ENCODE results near the gene NOL7. TPM values are rescaled to one million over a fixed set of nuclear protein-coding genes. Genes with fewer than 3 reads are reported as not detected.

Gene NOL7
- total and polyA plus RNA-seq, 7 experiments from 2014 or later = 49.1 to 145 (median 65.0) TPM

DNA sequence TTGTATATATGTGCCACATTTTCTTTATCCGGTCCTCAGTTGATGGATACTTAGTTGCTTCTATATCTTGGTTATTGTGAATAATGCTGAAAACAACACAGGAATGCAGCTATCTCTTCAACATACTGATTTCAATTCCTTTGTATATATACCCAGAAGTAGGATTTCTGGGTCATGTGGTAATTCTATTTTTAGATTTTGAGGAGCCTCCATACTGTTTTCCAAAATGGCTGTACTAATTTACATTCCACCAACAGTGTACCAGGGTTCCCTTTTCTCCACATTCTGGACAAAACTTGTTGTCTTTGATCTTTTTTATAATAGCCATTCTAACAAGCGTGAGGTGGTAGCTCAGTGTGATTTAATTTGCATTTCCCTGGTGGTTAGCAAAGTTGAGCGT is 39.1 kb upstream of the NOL7 start:
- Mint-ChIP-seq H3K4me3 (peak overlapping the region; percentile 39 to 99 (median 72)), H3K4me1 (peaks cover 11 to 44% (median 28%) of the 10 kb centered on the region in 7 donors), H3K27ac (peak overlapping the region in 7 of 9 donors; percentile 9 to 95 (median 88)), H3K27me3 (no peaks in the 10 kb centered on the region), H3K9me3 (no peaks in the 10 kb centered on the region), H3K36me3 (peaks cover 0 to 17% (median 9%) of the 10 kb centered on the region in 5 donors)
- no peaks in the 10 kb centered on the region for H3K27me3 ChIP-seq (ENCODE audit: control insufficient read depth in 2 of 2, insufficient read depth in 2 of 2, low read length in 2 of 2)
- peaks cover 5 to 13% of the 10 kb centered on the region in 2 donors for H3K4me1 ChIP-seq (ENCODE audit: control insufficient read depth in 2 of 2, insufficient read depth in 2 of 2, low read length in 2 of 2)
- peaks cover 0 to 4% (median 0%) of the 10 kb centered on the region in 3 experiments for H3K36me3 ChIP-seq (ENCODE audit: control insufficient read depth in 2 of 3, insufficient read depth in 3 of 3, low read length in 3 of 3)
- intact Hi-C loops (cut with micrococcal nuclease) = loop anchor here in 1 of 2 donors (10.0 kb wide), 2 partner anchors 121 to 489 kb away; no protein-coding TSS in a partner anchor
- CTCF ChIA-PET = interaction anchor here (0.7 to 2.1 kb wide), 3 partner anchors 49 to 206 kb away, joined by 3 to 8 read pairs (median 5); no protein-coding TSS in a partner anchor
- DNase-seq (no peak), ATAC-seq (no peak)
- H3K4me3 ChIP-seq (ENCODE audit: low read length) = no peak overlapping the region
- no peak overlapping the region for H3K27ac ChIP-seq (ENCODE audit: low read depth, low read length)
- H3K9me3 ChIP-seq (ENCODE audit: control insufficient read depth in 2 of 3, low read length in 3 of 3) = no peaks in the 10 kb centered on the region
- POLR2A ChIA-PET = interaction anchor here (0.6 to 4.6 kb wide), 6 partner anchors 8 to 248 kb away, joined by 3 to 74 read pairs (median 13); partner anchors contain the start of genes NOL7, RANBP9 and TBC1D7

GRCh38 chr6:13577926-13578325 is 37.2 kb upstream of the NOL7 start:
- Histone ChIP-seq H3K4me3 (ENCODE audit: low read length) (no peak overlapping the region), H3K27ac (ENCODE audit: low read depth, low read length) (no peak overlapping the region), H3K27me3 (ENCODE audit: control insufficient read depth in 2 of 2, insufficient read depth in 2 of 2, low read length in 2 of 2) (no peaks in the 10 kb centered on the region), H3K4me1 (ENCODE audit: control insufficient read depth in 2 of 2, insufficient read depth in 2 of 2, low read length in 2 of 2) (peaks cover 5 to 13% of the 10 kb centered on the region in 2 donors), H3K9me3 (ENCODE audit: control insufficient read depth in 2 of 3, low read length in 3 of 3) (no peaks in the 10 kb centered on the region), H3K36me3 (ENCODE audit: control insufficient read depth in 2 of 3, insufficient read depth in 3 of 3, low read length in 3 of 3) (peaks cover 0 to 8% (median 0%) of the 10 kb centered on the region in 3 experiments)
- no peak for DNase-seq
- Mint-ChIP-seq H3K27me3 (no peaks in the 10 kb centered on the region), H3K4me3 (no peak overlapping the region), H3K27ac (no peak overlapping the region), H3K9me3 (no peaks in the 10 kb centered on the region), H3K36me3 (peaks cover 5 to 29% (median 14%) of the 10 kb centered on the region in 5 donors), H3K4me1 (peaks cover 14 to 37% (median 27%) of the 10 kb centered on the region in 7 donors)
- POLR2A ChIA-PET = interaction anchor here (1.2 kb wide), 1 partner anchor 9 kb away, joined by 4 read pairs; no protein-coding TSS in a partner anchor
- intact Hi-C loops (cut with micrococcal nuclease) = loop anchor here in 1 of 2 donors (10.0 kb wide), 2 partner anchors 123 to 487 kb away; no protein-coding TSS in a partner anchor
- ATAC-seq = no peak
- CTCF ChIA-PET = no interaction called here

DNA sequence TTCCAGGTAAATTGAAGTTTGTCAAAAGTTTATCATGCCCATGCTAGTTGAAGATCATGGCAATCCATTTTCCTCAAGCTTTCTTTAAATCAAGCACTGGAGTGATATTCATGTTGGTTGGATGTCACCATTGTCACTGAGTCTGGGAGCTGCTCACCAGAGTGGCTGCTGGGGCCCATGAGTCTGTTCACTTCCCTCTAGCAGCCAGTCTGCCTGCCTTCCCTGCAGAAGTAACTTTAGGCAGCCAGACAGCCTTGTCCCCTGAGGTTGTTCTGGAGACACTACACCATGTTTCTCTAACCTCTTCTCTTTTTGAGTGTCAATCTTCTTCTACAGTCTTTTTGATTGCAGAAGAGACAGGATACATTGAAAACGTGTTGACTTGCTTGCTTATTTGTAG is 35.2 kb upstream of the NOL7 start:
- H3K9me3 ChIP-seq (ENCODE audit: control insufficient read depth in 2 of 3, low read length in 3 of 3) = no peaks in the 10 kb centered on the region
- peaks cover 0 to 13% (median 0%) of the 10 kb centered on the region in 3 experiments for H3K36me3 ChIP-seq (ENCODE audit: control insufficient read depth in 2 of 3, insufficient read depth in 3 of 3, low read length in 3 of 3)
- Mint-ChIP-seq H3K27ac (no peak overlapping the region), H3K4me1 (peaks cover 12 to 27% (median 17%) of the 10 kb centered on the region in 7 donors), H3K27me3 (no peaks in the 10 kb centered on the region), H3K36me3 (peaks cover 5 to 34% (median 20%) of the 10 kb centered on the region in 5 donors), H3K9me3 (no peaks in the 10 kb centered on the region), H3K4me3 (no peak overlapping the region)
- no peak overlapping the region for H3K27ac ChIP-seq (ENCODE audit: low read depth, low read length)
- no peaks in the 10 kb centered on the region for H3K27me3 ChIP-seq (ENCODE audit: control insufficient read depth in 2 of 2, insufficient read depth in 2 of 2, low read length in 2 of 2)
- H3K4me1 ChIP-seq (ENCODE audit: control insufficient read depth in 2 of 2, insufficient read depth in 2 of 2, low read length in 2 of 2) = peaks cover 0 to 7% of the 10 kb centered on the region in 2 donors
- no peak for DNase-seq
- POLR2A ChIA-PET = no interaction called here
- CTCF ChIA-PET = no interaction called here
- ATAC-seq = no peak
- intact Hi-C loops (cut with micrococcal nuclease) = loop anchor here in 1 of 2 donors (10.0 kb wide), 2 partner anchors 125 to 485 kb away; no protein-coding TSS in a partner anchor
- H3K4me3 ChIP-seq (ENCODE audit: low read length) = no peak overlapping the region

- H3K36me3 ChIP-seq (ENCODE audit: control insufficient read depth in 2 of 3, insufficient read depth in 3 of 3, low read length in 3 of 3) = peaks cover 0 to 17% (median 0%) of the 10 kb centered on the region in 3 experiments
Measured at GRCh38 chr6:13581700-13582229, 33.4 kb upstream of the NOL7 start.

DNA sequence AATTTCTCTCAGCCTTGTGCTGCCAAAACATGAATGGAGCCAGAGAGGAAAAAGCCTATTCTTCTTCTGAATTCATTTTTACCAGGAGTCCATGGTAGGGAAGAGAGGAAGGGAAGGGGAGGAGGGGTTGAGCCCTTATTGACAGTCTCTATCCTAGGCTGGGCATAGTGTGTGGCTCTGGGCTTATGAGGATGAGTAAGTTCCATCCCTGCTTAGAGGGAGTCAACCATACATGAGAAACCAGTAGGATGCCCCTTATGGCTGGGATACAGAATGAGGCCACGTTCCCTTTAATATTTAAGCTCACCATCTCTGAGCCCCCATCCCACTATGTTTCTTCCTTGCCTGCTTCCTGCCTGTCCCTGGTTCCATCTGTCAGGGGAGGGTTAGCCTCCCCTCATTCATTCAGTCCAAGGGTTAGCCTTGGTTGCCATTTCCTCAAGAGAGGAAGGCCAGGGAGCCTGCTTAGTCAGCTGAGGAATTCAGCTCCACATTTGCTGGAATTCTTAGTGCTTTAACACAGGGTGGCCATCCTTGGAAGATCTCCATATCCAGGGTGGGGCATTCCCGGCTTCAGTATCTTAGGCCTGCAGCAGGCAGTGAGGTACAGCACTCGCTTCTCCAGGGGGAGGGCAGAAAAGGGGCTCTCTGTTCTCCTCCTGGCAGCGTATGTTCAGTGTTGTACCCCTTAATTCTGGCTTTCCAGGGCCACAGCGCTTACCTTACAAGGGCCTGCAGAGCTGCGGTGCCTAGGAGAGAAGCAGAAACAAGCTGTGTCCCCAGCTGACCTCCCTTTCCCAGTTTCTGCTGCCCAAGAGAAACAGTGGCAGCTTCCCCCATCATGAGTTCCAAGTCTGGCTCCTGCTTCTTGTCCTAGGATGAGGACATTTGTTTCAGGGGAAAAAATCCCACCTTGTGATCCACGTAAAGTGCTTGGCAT is 28.3 kb upstream of the NOL7 start:
- CTCF ChIA-PET = interaction anchor here (0.5 kb wide), 1 partner anchor 483 kb away, joined by 3 read pairs; no protein-coding TSS in a partner anchor
- Mint-ChIP-seq H3K27me3 (no peaks in the 10 kb centered on the region), H3K36me3 (peaks cover 6 to 41% (median 12%) of the 10 kb centered on the region in 5 donors), H3K9me3 (no peaks in the 10 kb centered on the region), H3K4me3 (no peak overlapping the region), H3K4me1 (peaks cover 0 to 3% (median 0%) of the 10 kb centered on the region in 7 donors), H3K27ac (no peak overlapping the region)
- no peaks in the 10 kb centered on the region for H3K27me3 ChIP-seq (ENCODE audit: control insufficient read depth in 2 of 2, insufficient read depth in 2 of 2, low read length in 2 of 2)
- DNase-seq (no peak), ATAC-seq (no peak)
- H3K4me3 ChIP-seq (ENCODE audit: low read length) = no peak overlapping the region
- H3K36me3 ChIP-seq (ENCODE audit: control insufficient read depth in 2 of 3, insufficient read depth in 3 of 3, low read length in 3 of 3) = peaks cover 6 to 41% (median 7%) of the 10 kb centered on the region in 3 experiments
- H3K27ac ChIP-seq (ENCODE audit: low read depth, low read length) = no peak overlapping the region
- POLR2A ChIA-PET = interaction anchor here (2.1 kb wide), 1 partner anchor 11 kb away, joined by 6 read pairs; no protein-coding TSS in a partner anchor
- no peaks in the 10 kb centered on the region for H3K4me1 ChIP-seq (ENCODE audit: control insufficient read depth in 2 of 2, insufficient read depth in 2 of 2, low read length in 2 of 2)
- intact Hi-C loops (cut with micrococcal nuclease) = no loop called here
- H3K9me3 ChIP-seq (ENCODE audit: control insufficient read depth in 2 of 3, low read length in 3 of 3) = no peaks in the 10 kb centered on the region

More at GRCh38 chr6:13581700-13582229, 33.4 kb upstream of the NOL7 start:
- Mint-ChIP-seq H3K27me3 (no peaks in the 10 kb centered on the region), H3K4me1 (peaks cover 0 to 8% (median 4%) of the 10 kb centered on the region in 7 donors), H3K9me3 (no peaks in the 10 kb centered on the region), H3K4me3 (no peak overlapping the region), H3K27ac (peak overlapping the region in 2 of 9 donors; percentile 1 to 17), H3K36me3 (peaks cover 5 to 44% (median 25%) of the 10 kb centered on the region in 5 donors)
- no peak for DNase-seq
- POLR2A ChIA-PET = no interaction called here
- CTCF ChIA-PET = interaction anchor here (0.6 kb wide), 1 partner anchor 210 kb away, joined by 3 read pairs; no protein-coding TSS in a partner anchor
- no peak overlapping the region for H3K27ac ChIP-seq (ENCODE audit: low read depth, low read length)
- intact Hi-C loops (cut with micrococcal nuclease) = no loop called here
- no peaks in the 10 kb centered on the region for H3K9me3 ChIP-seq (ENCODE audit: control insufficient read depth in 2 of 3, low read length in 3 of 3)
- no peaks in the 10 kb centered on the region for H3K4me1 ChIP-seq (ENCODE audit: control insufficient read depth in 2 of 2, insufficient read depth in 2 of 2, low read length in 2 of 2)
- no peaks in the 10 kb centered on the region for H3K27me3 ChIP-seq (ENCODE audit: control insufficient read depth in 2 of 2, insufficient read depth in 2 of 2, low read length in 2 of 2)
- no peak overlapping the region for H3K4me3 ChIP-seq (ENCODE audit: low read length)
- ATAC-seq = no peak

- Mint-ChIP-seq H3K27me3 (no peaks in the 10 kb centered on the region), H3K9me3 (no peaks in the 10 kb centered on the region), H3K27ac (no peak overlapping the region), H3K36me3 (peaks cover 4 to 40% (median 6%) of the 10 kb centered on the region in 5 donors), H3K4me3 (no peak overlapping the region), H3K4me1 (peaks cover 0 to 4% (median 0%) of the 10 kb centered on the region in 7 donors)
- POLR2A ChIA-PET = interaction anchor here (0.5 to 0.6 kb wide), 2 partner anchors 42 to 159 kb away, joined by 3 read pairs; no protein-coding TSS in a partner anchor
- no peak overlapping the region for H3K4me3 ChIP-seq (ENCODE audit: low read length)
- H3K27me3 ChIP-seq (ENCODE audit: control insufficient read depth in 2 of 2, insufficient read depth in 2 of 2, low read length in 2 of 2) = no peaks in the 10 kb centered on the region
- no peaks in the 10 kb centered on the region for H3K4me1 ChIP-seq (ENCODE audit: control insufficient read depth in 2 of 2, insufficient read depth in 2 of 2, low read length in 2 of 2)
- DNase-seq (no peak), ATAC-seq (no peak)
- peaks cover 6 to 56% (median 7%) of the 10 kb centered on the region in 3 experiments for H3K36me3 ChIP-seq (ENCODE audit: control insufficient read depth in 2 of 3, insufficient read depth in 3 of 3, low read length in 3 of 3)
- intact Hi-C loops (cut with micrococcal nuclease) = no loop called here
- H3K27ac ChIP-seq (ENCODE audit: low read depth, low read length) = no peak overlapping the region
- CTCF ChIA-PET = no interaction called here
- H3K9me3 ChIP-seq (ENCODE audit: control insufficient read depth in 2 of 3, low read length in 3 of 3) = no peaks in the 10 kb centered on the region
Measured at GRCh38 chr6:13589801-13590200, 25.3 kb upstream of the NOL7 start.
